ENCODE results near the gene PRRC2A.
"Not testable (repeated sequence)": the region's sequence is repeated elsewhere in the genome, so short reads cannot be mapped to it uniquely, and the experiment has no call there.

The PRRC2A gene

DNA sequence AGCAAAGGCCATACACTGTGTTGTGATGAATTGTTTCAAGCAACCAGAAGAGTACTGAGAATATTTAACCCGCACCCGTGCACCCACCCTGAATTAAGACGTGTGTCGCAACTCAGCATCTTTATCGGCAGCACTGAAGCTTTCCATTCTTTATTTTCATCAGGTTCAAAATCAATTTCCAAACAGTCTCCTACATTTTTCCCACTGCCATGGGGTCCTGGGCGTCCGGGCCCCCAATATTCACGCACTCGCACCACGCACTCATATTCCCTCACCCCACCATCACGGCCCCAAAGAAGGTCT lies 40.1 kb upstream of the PRRC2A start:
- peak overlapping the region; percentile 93 for H3K27ac Mint-ChIP-seq
- no peaks in the 10 kb centered on the region for H3K27me3 Mint-ChIP-seq
- peaks cover 56% of the 10 kb centered on the region for H3K4me1 Mint-ChIP-seq (ENCODE audit: low read depth)
- peaks cover 18% of the 10 kb centered on the region for H3K36me3 Mint-ChIP-seq
- H3K9me3 Mint-ChIP-seq (ENCODE audit: low read depth) = no peaks in the 10 kb centered on the region
- H3K4me3 Mint-ChIP-seq = peak overlapping the region; percentile 95

GRCh38 chr6:31580807-31581433 lies 39.6 kb upstream of the PRRC2A start:
- Mint-ChIP-seq H3K9me3 (ENCODE audit: low read depth) (no peaks in the 10 kb centered on the region), H3K4me3 (peak overlapping the region; percentile 95), H3K27me3 (no peaks in the 10 kb centered on the region), H3K27ac (peak overlapping the region; percentile 93), H3K4me1 (ENCODE audit: low read depth) (peaks cover 56% of the 10 kb centered on the region), H3K36me3 (peaks cover 17% of the 10 kb centered on the region)

DNA sequence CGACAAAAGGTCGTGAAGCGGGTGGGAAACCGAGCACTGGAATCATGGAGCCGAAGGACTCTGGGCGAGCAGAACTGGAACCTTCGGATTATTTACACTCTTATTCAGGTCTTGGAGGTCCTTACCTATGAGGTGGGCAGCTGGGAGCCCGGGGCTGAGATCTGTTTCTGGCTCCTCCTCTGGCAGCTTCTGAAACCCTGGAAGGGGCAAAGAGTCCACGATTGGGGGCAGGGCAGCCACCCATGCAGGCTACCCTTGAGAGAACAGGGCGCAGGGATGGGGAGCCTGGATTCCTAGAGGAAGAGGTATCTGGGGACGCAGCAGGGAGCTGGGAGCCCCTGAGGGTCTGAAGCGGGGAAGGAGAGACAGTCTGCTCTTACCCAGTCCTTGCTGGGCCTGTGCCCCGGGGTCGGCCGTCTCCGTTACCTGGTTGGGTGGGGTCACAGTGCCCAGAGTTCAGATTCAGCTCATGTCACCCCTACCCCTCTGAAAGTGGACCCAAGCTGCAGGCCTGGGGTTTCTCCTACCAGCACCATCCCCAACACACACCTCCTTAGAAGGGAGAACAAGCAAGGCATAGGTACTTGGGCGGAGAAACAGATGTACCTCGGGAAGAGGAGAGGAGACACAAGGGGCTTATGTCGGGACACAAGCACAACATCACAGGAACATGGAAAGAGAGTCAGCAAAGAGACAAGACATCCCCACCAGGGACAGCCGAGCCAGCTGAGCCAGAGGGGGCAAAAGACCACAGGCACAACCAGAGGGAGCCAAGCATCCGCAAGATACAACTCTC lies 38.9 kb upstream of the PRRC2A start:
- Mint-ChIP-seq H3K27me3 (no peaks in the 10 kb centered on the region), H3K4me3 (peak overlapping the region; percentile 95), H3K9me3 (ENCODE audit: low read depth) (no peaks in the 10 kb centered on the region), H3K36me3 (peaks cover 10% of the 10 kb centered on the region), H3K4me1 (ENCODE audit: low read depth) (peaks cover 59% of the 10 kb centered on the region), H3K27ac (peak overlapping the region; percentile 89)

DNA sequence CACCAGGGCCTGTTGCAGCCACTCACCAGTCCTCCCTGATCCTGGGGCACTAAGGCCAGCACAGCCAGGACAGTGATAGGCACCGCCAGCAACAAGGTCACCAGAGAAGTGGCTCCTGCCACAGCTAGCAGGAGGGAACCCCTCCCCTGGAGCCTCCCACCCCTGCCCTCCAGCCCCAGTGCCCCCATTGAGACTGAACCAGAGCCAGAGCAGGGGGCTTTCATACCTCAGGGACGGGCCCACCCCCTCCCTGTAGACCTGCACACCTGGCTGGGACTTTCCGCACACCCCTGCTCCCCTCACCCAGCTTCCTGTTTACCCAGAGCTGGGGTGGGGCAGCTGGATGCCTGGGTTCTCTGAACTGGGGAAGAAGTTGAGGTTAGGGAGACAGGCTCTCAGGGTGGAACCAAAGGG lies 38.3 kb upstream of the PRRC2A start, which contains the start of gene LTB:
LTB (minus strand) TSS at position 195 of the 414 bp plus-strand sequence; CDS start at position 188, 7 bp downstream.
- Mint-ChIP-seq H3K9me3 (ENCODE audit: low read depth) (no peaks in the 10 kb centered on the region), H3K27ac (peak within 1 kb of the TSS; percentile 89), H3K4me1 (ENCODE audit: low read depth) (peaks cover 62% of the 10 kb centered on the region), H3K4me3 (peak within 1 kb of the TSS; percentile 95), H3K36me3 (peaks cover 5% of the 10 kb centered on the region), H3K27me3 (no peaks in the 10 kb centered on the region)

GRCh38 chr6:31585491-31585890 lies 35.0 kb upstream of the PRRC2A start:
- Mint-ChIP-seq H3K36me3 (peaks cover 4% of the 10 kb centered on the region), H3K9me3 (ENCODE audit: low read depth) (no peaks in the 10 kb centered on the region), H3K27ac (peak overlapping the region; percentile 91), H3K4me1 (ENCODE audit: low read depth) (peaks cover 61% of the 10 kb centered on the region), H3K4me3 (peak overlapping the region; percentile 82), H3K27me3 (no peaks in the 10 kb centered on the region)

DNA sequence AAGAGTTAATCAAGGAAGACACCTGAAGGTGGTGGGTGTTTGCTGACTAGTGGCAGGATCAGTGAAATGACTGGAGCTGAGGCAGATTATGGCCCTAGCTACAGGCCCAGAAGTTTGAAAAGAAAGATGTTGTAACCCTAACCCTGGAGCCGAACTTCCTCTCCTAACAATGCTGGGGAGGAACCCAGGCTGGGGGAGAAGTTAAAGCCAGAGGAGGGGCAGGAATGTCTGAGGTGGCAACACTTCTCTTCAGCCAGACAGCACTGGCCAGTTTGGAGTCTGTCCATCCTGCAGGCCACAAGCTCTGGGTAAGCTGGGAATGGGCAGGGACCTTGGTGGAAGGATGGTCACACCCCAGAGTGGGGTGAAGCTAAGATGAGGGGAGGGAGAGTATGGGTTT lies 34.5 kb upstream of the PRRC2A start, which contains the start of gene LST1:
LST1 (plus strand) TSS at position 270 of the 400 bp plus-strand sequence. CDS start 1,023 bp downstream, outside the sequence.
- peak within 1 kb of the TSS; percentile 91 for H3K27ac Mint-ChIP-seq
- H3K4me1 Mint-ChIP-seq (ENCODE audit: low read depth) = peaks cover 62% of the 10 kb centered on the region
- H3K9me3 Mint-ChIP-seq (ENCODE audit: low read depth) = no peaks in the 10 kb centered on the region
- peaks cover 4% of the 10 kb centered on the region for H3K36me3 Mint-ChIP-seq
- peak within 1 kb of the TSS; percentile 82 for H3K4me3 Mint-ChIP-seq
- H3K27me3 Mint-ChIP-seq = no peaks in the 10 kb centered on the region

- Mint-ChIP-seq H3K4me1 (ENCODE audit: low read depth) (peaks cover 61% of the 10 kb centered on the region), H3K27ac (peak overlapping the region; percentile 91), H3K9me3 (ENCODE audit: low read depth) (no peaks in the 10 kb centered on the region), H3K27me3 (no peaks in the 10 kb centered on the region), H3K36me3 (peaks cover 4% of the 10 kb centered on the region), H3K4me3 (peak overlapping the region; percentile 82)
Observed at GRCh38 chr6:31586599-31587281, 33.8 kb upstream of the PRRC2A start.

- H3K4me3 Mint-ChIP-seq = peak overlapping the region; percentile 83
- H3K9me3 Mint-ChIP-seq (ENCODE audit: low read depth) = no peaks in the 10 kb centered on the region
- H3K36me3 Mint-ChIP-seq = peaks cover 2% of the 10 kb centered on the region
- peak overlapping the region; percentile 97 for H3K27ac Mint-ChIP-seq
- peaks cover 62% of the 10 kb centered on the region for H3K4me1 Mint-ChIP-seq (ENCODE audit: low read depth)
- H3K27me3 Mint-ChIP-seq = no peaks in the 10 kb centered on the region
Observed at GRCh38 chr6:31587791-31588777, 32.4 kb upstream of the PRRC2A start.

DNA sequence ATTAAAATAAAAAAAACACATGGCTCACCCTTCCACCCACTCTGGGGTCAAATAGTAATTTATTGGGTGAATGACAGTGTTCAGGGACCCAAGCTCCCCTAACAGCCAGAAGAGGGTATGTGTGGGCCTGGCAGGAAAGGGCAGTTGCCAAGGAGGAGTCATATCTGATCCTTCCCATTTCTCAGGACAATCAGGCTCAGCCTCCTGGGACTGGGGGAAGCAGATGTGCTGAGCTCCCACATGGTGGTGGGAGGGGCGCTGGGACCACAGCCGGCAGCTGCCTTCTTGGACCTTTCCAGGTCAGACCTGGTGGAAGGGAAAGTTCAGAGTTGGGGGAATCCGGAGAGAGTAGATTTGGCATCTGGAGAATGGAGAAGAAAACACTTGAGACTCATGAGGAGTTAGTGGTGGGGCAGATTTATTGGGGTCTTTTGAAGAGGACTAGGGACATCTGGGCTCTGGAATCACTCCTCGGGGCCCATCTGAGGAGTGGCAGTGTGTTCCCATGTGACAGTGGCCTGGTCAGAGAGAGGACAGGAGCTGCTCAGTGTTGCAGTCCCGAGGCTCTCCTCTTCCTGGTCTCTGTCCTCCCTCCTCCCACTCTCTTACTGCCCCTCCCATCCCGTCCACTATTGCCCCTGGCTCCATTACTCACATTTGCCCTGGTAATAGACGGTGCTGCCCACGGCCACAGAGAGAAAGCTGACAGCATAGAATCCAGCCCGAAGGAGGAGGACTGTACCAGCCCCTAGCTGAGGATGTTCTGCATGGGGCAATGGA lies 31.5 kb upstream of the PRRC2A start:
- peak overlapping the region; percentile 68 for H3K27ac Mint-ChIP-seq
- no peaks in the 10 kb centered on the region for H3K9me3 Mint-ChIP-seq (ENCODE audit: low read depth)
- peak overlapping the region; percentile 3 for H3K4me3 Mint-ChIP-seq
- peaks cover 61% of the 10 kb centered on the region for H3K4me1 Mint-ChIP-seq (ENCODE audit: low read depth)
- H3K36me3 Mint-ChIP-seq = peaks cover 2% of the 10 kb centered on the region
- H3K27me3 Mint-ChIP-seq = no peaks in the 10 kb centered on the region

- H3K36me3 Mint-ChIP-seq; H3K27ac Mint-ChIP-seq; H3K4me3 Mint-ChIP-seq; H3K9me3 Mint-ChIP-seq (ENCODE audit: low read depth); H3K27me3 Mint-ChIP-seq: not testable (repeated sequence)
- H3K4me1 Mint-ChIP-seq (ENCODE audit: low read depth) = peaks cover 55% of the 10 kb centered on the region
Observed at GRCh38 chr6:31590691-31591090, 29.8 kb upstream of the PRRC2A start.

DNA sequence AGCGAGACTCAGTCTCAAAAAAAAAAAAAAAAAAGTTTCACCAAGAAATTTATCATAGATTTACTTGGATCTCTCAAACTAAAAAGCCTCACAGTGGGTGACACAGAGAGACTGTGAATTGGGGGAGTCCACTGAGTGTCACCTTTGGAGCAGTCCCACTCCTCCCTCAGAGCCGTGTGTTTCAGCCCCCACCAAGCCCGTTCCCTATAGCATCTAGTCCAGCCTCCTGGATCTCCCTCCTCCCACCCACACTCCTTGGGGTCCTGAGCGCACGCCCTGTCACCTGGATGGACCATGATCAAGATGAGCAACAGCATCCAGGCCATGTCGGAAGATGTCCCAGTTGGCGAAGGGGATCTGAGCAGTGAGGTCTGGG lies 28.1 kb upstream of the PRRC2A start:
- Mint-ChIP-seq H3K36me3 (peaks cover 2% of the 10 kb centered on the region), H3K4me1 (ENCODE audit: low read depth) (peaks cover 51% of the 10 kb centered on the region), H3K27me3 (no peaks in the 10 kb centered on the region), H3K9me3 (ENCODE audit: low read depth) (no peaks in the 10 kb centered on the region), H3K27ac (peak overlapping the region; percentile 76), H3K4me3 (peak overlapping the region; percentile 68)

DNA sequence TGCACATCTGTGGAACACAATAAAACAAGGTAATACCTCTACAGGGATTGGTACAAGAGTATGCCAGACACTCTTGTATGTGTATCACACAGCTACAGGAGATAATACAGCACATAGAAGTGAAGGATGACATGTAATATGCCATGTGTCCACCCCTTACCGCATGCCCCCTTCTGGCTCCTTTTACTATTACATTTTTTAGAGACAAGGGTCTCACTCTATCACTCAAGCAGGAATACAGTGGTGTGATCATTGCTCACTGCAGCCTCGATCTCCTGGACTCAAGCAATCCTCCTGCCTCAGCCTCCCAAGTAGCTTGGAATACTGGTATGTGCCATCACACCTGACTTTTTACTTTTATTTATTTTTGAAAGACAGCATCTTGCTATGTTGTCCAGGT lies 23.5 kb upstream of the PRRC2A start:
- Mint-ChIP-seq H3K27ac (peak overlapping the region; percentile 79), H3K9me3 (ENCODE audit: low read depth) (no peaks in the 10 kb centered on the region), H3K36me3 (no peaks in the 10 kb centered on the region), H3K4me3 (peak overlapping the region; percentile 20), H3K27me3 (no peaks in the 10 kb centered on the region), H3K4me1 (ENCODE audit: low read depth) (peaks cover 43% of the 10 kb centered on the region)

GRCh38 chr6:31607317-31607716 lies 13.2 kb upstream of the PRRC2A start:
- H3K4me3 Mint-ChIP-seq = no peak overlapping the region

More at GRCh38 chr6:31607317-31607716, 13.2 kb upstream of the PRRC2A start:
- H3K36me3 Mint-ChIP-seq = no peaks in the 10 kb centered on the region
- no peaks in the 10 kb centered on the region for H3K4me1 Mint-ChIP-seq (ENCODE audit: low read depth)
- H3K27me3 Mint-ChIP-seq = no peaks in the 10 kb centered on the region
- H3K27ac Mint-ChIP-seq = no peak overlapping the region
- H3K9me3 Mint-ChIP-seq (ENCODE audit: low read depth) = no peaks in the 10 kb centered on the region

All from activated naive CD8-positive, alpha-beta T cell (primary cell).